BE2C (cell line): ENCODE results near the gene SPON1.
"Not testable (repeated sequence)": the region's sequence is repeated elsewhere in the genome, so short reads cannot be mapped to it uniquely, and the experiment has no call there.

Source experiments
- DNase-seq: peaks from one replicate; pipeline ENCODE4 v3.0.0-alpha.2; 2020
- H3K27me3 ChIP-seq: fragments of 250-450 bp; sonication (Bioruptor Pico); 2 replicates; pipeline ENCODE4 v1.5.1; 2020; ENCODE audit warnings: mild to moderate bottlenecking
- H3K36me3 ChIP-seq: fragments of 250-450 bp; sonication (Bioruptor Pico); 2 replicates; pipeline ENCODE4 v1.5.1; 2020; ENCODE audit warnings: mild to moderate bottlenecking
- H3K4me1 ChIP-seq: fragments of 250-450 bp; sonication (Bioruptor Pico); 2 replicates; pipeline ENCODE4 v1.5.1; 2020
- H3K4me3 ChIP-seq: 2 replicates; pipeline ENCODE4 v1.5.1; 2011; ENCODE audit warnings: low read depth, low read length
- H3K9me3 ChIP-seq: fragments of 250-450 bp; sonication (Bioruptor Pico); 2 replicates; pipeline ENCODE4 v1.5.1; 2020
- CTCF ChIP-seq: IDR thresholded peaks from 2 replicates; pipeline ENCODE4 v1.5.1; 2012; ENCODE audit warnings: mild to moderate bottlenecking, low read depth, low read length

Gene SPON1

GRCh38 chr11:13929395-13929891 is 33.1 kb upstream of the SPON1 start:
- no peaks in the 10 kb centered on the region for H3K27me3 ChIP-seq
- no peak for TF ChIP-seq CTCF
- no peaks in the 10 kb centered on the region for H3K36me3 ChIP-seq
- no peak for DNase-seq
- no peaks in the 10 kb centered on the region for H3K4me1 ChIP-seq
- no peaks in the 10 kb centered on the region for H3K9me3 ChIP-seq
- no peak overlapping the region for H3K4me3 ChIP-seq

DNA sequence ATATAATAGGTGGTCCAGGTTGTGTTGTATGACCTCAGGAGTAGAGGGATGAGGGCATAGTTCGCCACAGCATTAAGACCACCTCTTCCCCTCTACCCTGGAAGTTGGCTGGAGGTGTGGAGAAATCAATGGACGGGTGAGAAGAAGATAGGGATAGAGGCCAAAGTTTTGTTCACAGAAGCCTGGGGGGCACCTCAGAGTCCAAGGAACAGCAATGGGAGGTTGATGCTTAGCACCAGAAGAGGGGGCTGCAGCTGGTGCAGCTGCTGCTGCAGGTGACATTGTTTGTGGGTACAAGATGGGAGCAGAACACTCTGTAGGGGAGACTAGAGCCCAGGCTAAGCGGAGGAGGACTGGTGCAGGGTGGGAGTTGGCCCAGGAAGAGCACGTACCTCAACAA is 31.2 kb upstream of the SPON1 start:
- Histone ChIP-seq H3K36me3 (no peaks in the 10 kb centered on the region), H3K9me3 (no peaks in the 10 kb centered on the region), H3K4me3 (no peak overlapping the region), H3K4me1 (no peaks in the 10 kb centered on the region), H3K27me3 (no peaks in the 10 kb centered on the region)
- no peak for TF ChIP-seq CTCF
- DNase-seq = no peak

DNA sequence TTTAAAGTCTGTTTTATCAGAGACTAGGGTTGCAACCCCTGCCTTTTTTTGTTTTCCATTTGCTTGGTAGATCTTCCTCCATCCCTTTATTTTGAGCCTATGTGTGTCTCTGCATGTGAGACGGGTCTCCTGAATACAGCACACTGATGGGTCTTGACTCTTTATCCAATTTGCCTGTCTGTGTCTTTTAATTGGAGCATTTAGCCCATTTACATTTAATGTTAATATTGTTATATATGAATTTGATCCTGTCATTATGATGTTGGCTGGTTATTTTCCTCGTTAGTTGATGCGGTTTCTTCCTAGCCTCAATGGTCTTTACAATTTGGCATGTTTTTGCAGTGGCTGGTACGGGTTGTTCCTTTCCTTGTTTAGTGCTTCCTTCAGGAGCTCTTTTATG is 25.4 kb upstream of the SPON1 start:
- not testable (repeated sequence) for H3K36me3 ChIP-seq, H3K4me1 ChIP-seq, H3K9me3 ChIP-seq, DNase-seq, H3K4me3 ChIP-seq, H3K27me3 ChIP-seq

DNA sequence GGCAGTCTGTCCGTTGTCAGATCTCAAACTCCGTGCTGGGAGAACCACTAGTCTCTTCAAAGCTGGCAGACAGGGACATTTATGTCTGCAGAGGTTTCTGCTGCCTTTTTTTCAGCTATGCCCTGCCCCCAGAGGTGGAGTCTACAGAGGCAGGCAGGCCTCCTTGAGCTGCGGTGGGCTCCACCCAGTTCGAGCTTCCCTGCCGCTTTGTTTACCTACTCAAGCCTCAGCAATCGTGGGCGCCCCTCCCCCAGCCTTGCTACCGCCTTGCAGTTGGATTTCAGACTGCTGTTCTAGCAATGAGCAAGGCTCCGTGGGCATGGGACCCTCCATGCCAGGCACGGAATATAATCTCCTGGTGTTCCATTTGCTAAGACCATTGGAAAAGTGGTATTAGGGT is 23.7 kb upstream of the SPON1 start:
- not testable (repeated sequence) for H3K27me3 ChIP-seq, H3K4me3 ChIP-seq, H3K36me3 ChIP-seq, H3K9me3 ChIP-seq, H3K4me1 ChIP-seq, DNase-seq

DNA sequence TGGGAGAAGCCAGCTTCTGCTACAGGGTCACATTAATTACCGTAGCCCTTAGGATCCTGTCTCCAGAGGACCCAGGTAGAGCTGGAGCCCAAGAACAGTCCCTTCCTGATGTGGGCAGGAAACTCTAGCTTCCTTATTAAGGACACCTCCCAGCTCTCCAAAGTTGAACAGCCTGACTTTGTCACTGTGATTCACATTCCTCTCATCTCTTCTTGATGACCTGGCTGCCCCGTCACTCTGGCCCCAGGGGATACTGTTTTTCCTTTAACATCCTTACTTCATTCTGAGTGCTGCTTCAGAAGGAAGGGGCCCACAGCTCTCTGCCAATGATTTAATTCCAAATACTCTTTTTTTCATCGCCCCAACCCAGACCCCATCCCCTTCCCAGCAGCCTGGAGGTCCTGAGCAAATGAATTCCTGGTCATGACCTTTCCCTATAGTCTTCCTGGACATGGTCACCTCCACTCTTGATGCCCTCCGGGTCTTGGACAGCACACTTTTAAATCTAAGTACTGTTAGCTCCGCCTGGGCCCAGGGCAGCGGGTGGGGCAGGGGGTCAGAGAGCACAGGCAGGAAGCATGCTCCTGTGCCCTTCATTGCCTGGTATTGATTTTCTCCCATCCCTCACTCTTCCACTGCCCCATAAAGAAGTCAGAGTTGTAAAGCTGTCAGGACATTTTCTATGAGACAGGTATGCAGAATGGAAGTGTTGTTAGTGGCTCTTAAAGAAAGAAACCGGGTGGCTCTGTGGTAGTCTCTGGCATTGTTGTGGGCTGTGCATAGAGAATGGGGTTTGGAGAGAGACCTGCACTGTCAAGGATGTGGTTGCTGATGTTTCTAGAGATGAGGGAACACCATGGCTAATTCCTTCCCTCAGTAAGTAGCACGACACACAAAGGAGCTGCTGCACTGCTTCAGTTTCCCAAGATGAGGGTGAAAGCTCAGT is 22.3 kb upstream of the SPON1 start:
- Histone ChIP-seq H3K9me3 (no peaks in the 10 kb centered on the region), H3K4me1 (no peaks in the 10 kb centered on the region), H3K27me3 (no peaks in the 10 kb centered on the region), H3K36me3 (no peaks in the 10 kb centered on the region), H3K4me3 (no peak overlapping the region)
- no peak for DNase-seq
- TF ChIP-seq CTCF = no peak

DNA sequence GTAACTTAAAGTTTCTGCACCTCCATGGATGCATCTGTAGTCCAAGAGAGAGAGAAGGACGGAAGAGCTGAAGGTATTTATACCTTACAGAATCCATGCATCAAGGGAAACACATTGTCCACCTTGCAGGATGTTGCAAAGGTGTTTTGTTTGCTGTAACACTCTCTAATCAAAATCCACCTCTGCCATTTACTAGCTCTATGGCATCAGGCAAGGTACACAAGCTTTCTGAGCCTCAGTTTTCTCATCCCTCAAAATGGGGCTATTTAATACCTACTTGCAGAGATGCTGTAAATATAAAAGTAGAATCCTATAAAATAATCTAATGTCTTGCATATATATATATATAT is 21.6 kb upstream of the SPON1 start:
- no peak for DNase-seq
- H3K9me3 ChIP-seq = no peaks in the 10 kb centered on the region
- H3K4me1 ChIP-seq = no peaks in the 10 kb centered on the region
- H3K36me3 ChIP-seq = no peaks in the 10 kb centered on the region
- no peak overlapping the region for H3K4me3 ChIP-seq
- H3K27me3 ChIP-seq = no peaks in the 10 kb centered on the region
- no peak for TF ChIP-seq CTCF

DNA sequence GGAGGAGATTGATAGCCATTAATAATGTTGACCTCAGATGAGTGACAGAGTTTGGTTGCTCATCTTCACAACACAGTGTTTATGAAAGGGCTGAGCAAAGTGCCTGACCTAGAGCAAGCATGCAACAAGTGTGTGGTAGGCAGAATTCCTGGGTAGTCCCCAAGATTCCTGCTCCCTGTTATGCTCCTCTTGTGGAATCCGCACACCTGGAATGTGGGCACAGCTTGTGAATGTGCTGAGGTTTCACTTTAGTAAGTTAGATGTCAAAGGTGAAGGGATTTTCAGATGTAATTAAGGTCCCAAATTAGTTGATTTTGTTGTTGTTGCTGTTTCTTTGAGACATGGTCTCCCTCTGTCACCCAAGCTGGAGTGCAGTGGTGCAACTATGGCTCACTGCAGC is 20.7 kb upstream of the SPON1 start:
- no peak for TF ChIP-seq CTCF
- no peaks in the 10 kb centered on the region for H3K36me3 ChIP-seq
- DNase-seq = no peak
- no peaks in the 10 kb centered on the region for H3K27me3 ChIP-seq
- H3K4me1 ChIP-seq = no peaks in the 10 kb centered on the region
- H3K4me3 ChIP-seq = no peak overlapping the region
- H3K9me3 ChIP-seq = no peaks in the 10 kb centered on the region
